GM13976 (cell line): ENCODE data around the gene RAB11FIP4.

ENCODE experiments used
- DNase-seq: peaks from one replicate; pipeline ENCODE4 v3.0.0; 2012; ENCODE audit warnings: low spot score
- in situ Hi-C: fragments of 300-500 bp; cut with MboI; formaldehyde crosslinking; loops from one replicate; pipeline ENCODE4 v1.12.0; 2022; ENCODE audit warnings: low sequenced_read_pairs, mixed read lengths, inconsistent platforms; ENCODE audit not compliant: unreplicated experiment
- TF ChIP-seq, protein P1 (sequence below): IDR thresholded peaks from 2 replicates; pipeline ENCODE4 v1.5.1; 2012; ENCODE audit warnings: borderline replicate concordance, mild to moderate bottlenecking; ENCODE audit not compliant: insufficient read depth; ENCODE audit errors: extremely low read depth, missing control alignments, control extremely low read depth

RAB11FIP4 gene

DNA sequence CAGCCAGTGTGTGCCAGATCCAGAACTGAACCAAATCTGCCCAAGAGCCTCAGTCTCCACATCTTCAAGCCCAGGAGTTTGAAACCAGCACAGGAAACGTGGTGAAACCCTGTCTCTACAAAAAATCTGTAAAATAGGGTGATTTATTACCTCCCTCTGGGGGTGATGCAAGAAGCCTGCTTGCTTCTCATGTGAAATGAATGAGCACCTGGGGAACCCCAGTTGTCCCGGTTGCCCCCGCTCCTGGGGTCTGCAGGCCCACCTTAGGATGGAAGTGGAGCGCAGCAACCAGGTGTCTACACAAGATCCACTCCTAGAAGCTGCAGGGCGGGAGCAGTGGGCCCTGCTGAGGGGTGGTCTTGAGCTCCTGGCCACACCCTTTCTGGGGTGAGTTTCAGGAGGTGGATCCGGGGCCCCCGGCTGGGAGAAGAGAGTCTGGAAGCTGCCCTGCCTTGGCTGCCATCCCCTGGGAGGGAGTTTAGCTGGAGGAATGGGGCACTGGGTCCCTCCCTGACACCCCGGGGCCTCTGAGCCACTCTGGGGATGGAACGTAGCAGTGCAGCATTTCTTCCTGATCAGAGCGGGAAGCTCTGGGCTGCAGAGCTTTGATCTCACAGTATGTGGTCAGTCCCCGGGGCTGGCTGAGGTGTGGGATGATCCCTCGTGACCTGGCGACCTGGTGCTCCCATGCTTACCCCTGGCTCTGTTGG is 117.8 kb downstream of the RAB11FIP4 start:
- TF ChIP-seq, protein P1, sequence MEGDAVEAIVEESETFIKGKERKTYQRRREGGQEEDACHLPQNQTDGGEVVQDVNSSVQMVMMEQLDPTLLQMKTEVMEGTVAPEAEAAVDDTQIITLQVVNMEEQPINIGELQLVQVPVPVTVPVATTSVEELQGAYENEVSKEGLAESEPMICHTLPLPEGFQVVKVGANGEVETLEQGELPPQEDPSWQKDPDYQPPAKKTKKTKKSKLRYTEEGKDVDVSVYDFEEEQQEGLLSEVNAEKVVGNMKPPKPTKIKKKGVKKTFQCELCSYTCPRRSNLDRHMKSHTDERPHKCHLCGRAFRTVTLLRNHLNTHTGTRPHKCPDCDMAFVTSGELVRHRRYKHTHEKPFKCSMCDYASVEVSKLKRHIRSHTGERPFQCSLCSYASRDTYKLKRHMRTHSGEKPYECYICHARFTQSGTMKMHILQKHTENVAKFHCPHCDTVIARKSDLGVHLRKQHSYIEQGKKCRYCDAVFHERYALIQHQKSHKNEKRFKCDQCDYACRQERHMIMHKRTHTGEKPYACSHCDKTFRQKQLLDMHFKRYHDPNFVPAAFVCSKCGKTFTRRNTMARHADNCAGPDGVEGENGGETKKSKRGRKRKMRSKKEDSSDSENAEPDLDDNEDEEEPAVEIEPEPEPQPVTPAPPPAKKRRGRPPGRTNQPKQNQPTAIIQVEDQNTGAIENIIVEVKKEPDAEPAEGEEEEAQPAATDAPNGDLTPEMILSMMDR: no peak
- in situ Hi-C loops: no loop called here
- no peak for DNase-seq

DNA sequence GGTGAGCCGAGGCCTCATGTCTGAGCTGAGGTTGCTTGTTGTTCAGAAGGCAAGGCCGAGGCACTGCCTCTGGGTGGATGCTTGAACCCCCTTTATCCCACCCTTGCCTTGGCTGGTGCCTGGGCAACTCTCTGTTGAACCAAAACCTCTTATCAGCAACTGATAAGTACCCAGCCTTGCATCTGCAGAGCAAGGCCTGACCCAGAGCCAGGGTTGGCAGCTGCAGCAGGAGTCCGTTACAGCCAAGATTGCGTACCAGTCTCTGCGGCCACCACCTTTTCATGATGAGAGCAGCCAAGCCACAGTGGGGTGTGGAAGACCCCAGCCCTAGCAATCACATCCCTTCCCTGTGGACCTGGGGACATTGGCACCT is 118.3 kb downstream of the RAB11FIP4 start:
- no peak for DNase-seq
- TF ChIP-seq, protein P1: no peak
- in situ Hi-C loops: no loop called here

DNA sequence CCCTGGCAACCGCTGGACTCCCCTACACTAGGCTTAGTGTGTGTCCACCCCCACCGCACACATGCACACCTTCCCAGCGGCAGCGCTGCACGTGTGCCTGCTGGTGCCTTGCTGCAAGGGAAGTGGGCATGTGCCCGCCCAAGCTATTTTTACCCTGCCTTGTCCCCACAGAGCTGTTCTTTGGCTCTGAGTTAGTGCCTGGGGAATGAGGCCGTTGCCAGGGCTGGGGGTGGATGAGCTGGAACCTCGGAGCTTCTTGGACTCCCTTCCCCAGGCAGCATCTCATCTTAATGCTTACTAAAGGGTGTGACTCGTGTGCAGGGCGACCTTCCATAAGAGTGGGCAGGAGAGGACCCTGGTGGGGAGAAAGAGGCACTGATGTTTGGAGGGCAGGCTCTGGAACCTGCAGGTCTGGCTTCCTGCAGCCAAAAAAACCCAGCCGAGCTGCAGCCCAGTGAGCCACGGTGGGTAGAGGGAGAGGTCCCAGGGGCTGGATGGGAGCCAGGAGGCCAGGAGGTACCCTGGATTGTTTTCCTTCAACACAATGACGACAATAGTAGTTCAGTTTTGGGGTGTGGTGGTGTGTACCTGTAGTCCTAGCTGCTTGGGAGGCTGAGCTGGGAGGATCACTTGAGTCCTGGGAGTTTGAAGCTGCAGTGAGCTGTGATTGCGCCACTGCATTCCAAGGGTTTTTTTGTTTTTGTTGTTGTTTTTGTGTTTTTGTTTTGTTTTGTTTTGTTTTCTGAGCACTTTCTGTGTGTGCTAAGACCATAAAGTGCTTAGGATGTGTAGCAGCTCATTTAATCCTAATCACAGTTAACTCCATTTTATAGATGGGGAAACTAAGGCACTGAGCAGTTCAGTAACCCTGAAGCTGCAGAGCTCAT is 119.1 kb downstream of the RAB11FIP4 start:
- TF ChIP-seq, protein P1: no peak
- no peak for DNase-seq
- in situ Hi-C loops: no loop called here

DNA sequence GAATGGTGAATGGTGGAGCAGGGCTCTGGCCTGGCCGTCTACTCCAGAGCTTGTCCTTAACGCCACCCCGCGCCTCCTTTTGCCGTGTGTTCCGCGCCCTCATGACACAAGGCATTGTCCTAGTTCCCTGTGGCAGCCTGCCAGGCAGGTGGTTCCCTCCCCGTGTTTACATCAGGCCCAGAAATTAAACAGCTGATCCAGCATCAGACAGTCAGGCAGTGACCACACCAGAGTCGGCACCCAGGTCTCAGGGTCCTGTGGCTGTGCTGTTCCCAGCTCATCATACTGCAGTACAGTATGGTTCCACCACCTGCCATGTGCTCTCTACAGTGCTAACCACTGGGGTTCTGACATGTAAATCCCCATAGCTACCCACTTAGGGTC is 119.7 kb downstream of the RAB11FIP4 start:
- no peak for DNase-seq
- TF ChIP-seq, protein P1: no peak
- in situ Hi-C loops: no loop called here

DNA sequence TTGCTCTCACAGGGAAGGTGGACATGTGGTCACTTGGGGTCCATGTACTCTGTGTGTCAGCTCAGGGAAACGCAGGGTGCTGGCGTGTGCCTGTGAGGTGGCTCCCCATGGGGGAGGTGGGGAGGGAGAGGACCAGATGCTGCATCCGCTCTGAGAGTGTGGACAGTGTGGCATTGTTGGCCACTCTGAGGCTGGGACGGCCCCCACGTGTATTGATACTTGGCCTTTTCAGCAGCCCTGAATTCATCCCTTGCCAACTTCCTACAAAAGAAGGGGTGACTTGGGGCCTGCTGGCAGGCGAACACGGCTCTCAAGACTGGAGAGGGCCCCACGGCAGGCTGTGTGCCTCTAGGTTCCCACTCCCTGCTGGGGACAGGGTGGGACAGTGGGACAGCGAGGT is 120.1 kb downstream of the RAB11FIP4 start:
- TF ChIP-seq, protein P1: no peak
- DNase-seq: no peak
- in situ Hi-C loops: no loop called here

DNA sequence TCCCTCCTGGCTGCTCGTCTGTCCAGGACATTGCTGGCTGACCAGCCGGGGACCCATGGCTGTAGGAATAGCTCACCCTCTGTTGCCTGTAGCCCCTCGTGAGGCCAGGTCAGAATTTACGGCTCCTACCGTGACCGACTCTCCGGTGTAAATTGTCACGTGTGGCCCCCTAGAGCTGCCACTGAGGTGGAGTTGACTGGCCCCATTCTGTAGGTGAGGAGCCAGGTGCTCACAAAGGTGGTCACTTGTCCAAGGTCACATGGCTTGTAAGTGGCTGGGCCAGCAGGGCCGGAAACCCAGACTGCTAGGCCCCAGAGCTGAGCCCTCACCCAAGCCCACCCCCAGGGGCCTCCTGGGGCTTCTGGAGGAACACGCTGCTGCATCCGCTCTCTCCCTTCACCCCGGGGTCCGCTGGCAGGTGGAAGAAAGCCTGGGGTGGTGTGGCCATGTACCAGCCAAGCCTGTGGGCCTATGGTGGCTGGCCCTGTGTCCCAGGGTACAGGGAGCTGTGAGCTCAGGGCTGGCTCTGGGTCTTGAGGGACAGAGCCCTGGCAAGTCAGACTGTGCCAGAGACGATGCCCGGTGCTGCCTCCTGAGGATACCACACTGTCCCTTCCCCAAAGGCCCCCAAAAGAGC is 120.7 kb downstream of the RAB11FIP4 start:
- in situ Hi-C loops: no loop called here
- DNase-seq: no peak
- TF ChIP-seq, protein P1: no peak
